Vagina (tissue), 2 donors: Measurements from ENCODE around the gene OCRL.

Experiments used
- POLR2A ChIP-seq, 2 donors: fragments of 450-650 bp; IDR thresholded peaks; one replicate each; pipeline ENCODE4 v1.6.1; 2017; ENCODE audit warnings: antibody characterized with exemption in 2 of 2, mild to moderate bottlenecking in 2 of 2, moderate library complexity in 2 of 2
- POLR2AphosphoS5 ChIP-seq, 2 donors: sonication (generic); formaldehyde crosslinking; IDR thresholded peaks; one replicate each; pipeline ENCODE4 v1.9.0; 2017; ENCODE audit warnings: antibody characterized with exemption in 2 of 2, mild to moderate bottlenecking in 2 of 2, low read depth in 1 of 2; ENCODE audit not compliant: insufficient read depth in 1 of 2
- TF ChIP-seq, protein P1 (sequence below), 3 experiments: fragments of 450-650 bp in 2 of 3; fragments of 200-600 bp in 1 of 3; sonication (generic) in 1 of 3; IDR thresholded peaks; one replicate each; pipeline ENCODE4 v1.5.1; 2017 to 2019; ENCODE audit warnings: antibody characterized with exemption in 3 of 3, mild to moderate bottlenecking in 2 of 3, moderate library complexity in 2 of 3

GRCh38 chrX:129496625-129497024, 43.4 kb upstream of the OCRL start:
- TF ChIP-seq, protein P1, sequence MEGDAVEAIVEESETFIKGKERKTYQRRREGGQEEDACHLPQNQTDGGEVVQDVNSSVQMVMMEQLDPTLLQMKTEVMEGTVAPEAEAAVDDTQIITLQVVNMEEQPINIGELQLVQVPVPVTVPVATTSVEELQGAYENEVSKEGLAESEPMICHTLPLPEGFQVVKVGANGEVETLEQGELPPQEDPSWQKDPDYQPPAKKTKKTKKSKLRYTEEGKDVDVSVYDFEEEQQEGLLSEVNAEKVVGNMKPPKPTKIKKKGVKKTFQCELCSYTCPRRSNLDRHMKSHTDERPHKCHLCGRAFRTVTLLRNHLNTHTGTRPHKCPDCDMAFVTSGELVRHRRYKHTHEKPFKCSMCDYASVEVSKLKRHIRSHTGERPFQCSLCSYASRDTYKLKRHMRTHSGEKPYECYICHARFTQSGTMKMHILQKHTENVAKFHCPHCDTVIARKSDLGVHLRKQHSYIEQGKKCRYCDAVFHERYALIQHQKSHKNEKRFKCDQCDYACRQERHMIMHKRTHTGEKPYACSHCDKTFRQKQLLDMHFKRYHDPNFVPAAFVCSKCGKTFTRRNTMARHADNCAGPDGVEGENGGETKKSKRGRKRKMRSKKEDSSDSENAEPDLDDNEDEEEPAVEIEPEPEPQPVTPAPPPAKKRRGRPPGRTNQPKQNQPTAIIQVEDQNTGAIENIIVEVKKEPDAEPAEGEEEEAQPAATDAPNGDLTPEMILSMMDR (IDR thresholded peaks at IDR 0.05) = no peak
- TF ChIP-seq POLR2A (IDR thresholded peaks at IDR 0.05) (no peak), POLR2AphosphoS5 (IDR thresholded peaks at IDR 0.05; ENCODE audit: insufficient read depth in 1 of 2, low read depth in 1 of 2) (no peak)
